RCC 7860 (cell line): ENCODE data around the gene TAX1BP1.
A peak's percentile ranks its signal among the peaks of the same experiment; 100 is the strongest.
"Not testable (repeated sequence)": the region's sequence is repeated elsewhere in the genome, so short reads cannot be mapped to it uniquely, and the experiment has no call there.

ENCODE experiments used
- DNase-seq: peaks from one replicate; pipeline ENCODE4 v3.0.0-alpha.2; 2015; ENCODE audit warnings: low spot score
- FAIRE-seq: peaks from 2 replicates; lab custom pipeline; 2012; peaks lifted over from hg19 to GRCh38; lab: Jason Lieb, UNC

TAX1BP1 gene

GRCh38 chr7:27840760-27841364 is 100.9 kb downstream of the TAX1BP1 start:
- DNase-seq (no peak), FAIRE-seq (no peak)

GRCh38 chr7:27842094-27842692 is 102.2 kb downstream of the TAX1BP1 start:
- DNase-seq (no peak), FAIRE-seq (no peak)

GRCh38 chr7:27842851-27843250 is 102.9 kb downstream of the TAX1BP1 start:
- DNase-seq, result no peak
- FAIRE-seq, result no peak

GRCh38 chr7:27843584-27844305 is 103.8 kb downstream of the TAX1BP1 start:
- no peak for FAIRE-seq
- no peak for DNase-seq

- DNase-seq (no peak), FAIRE-seq (no peak)
Measured at GRCh38 chr7:27846388-27846787, 106.4 kb downstream of the TAX1BP1 start.

GRCh38 chr7:27850531-27850930 is 110.6 kb downstream of the TAX1BP1 start:
- no peak for FAIRE-seq
- no peak for DNase-seq

GRCh38 chr7:27856703-27857485 is 116.9 kb downstream of the TAX1BP1 start:
- DNase-seq, FAIRE-seq: not testable (repeated sequence)

GRCh38 chr7:27860800-27861199 is 120.8 kb downstream of the TAX1BP1 start:
- FAIRE-seq (no peak), DNase-seq (no peak)

GRCh38 chr7:27861747-27862146 is 121.8 kb downstream of the TAX1BP1 start:
- DNase-seq (no peak), FAIRE-seq (no peak)

- FAIRE-seq, result peak; percentile 91
- peak; percentile 90 for DNase-seq
Measured at GRCh38 chr7:27863880-27864279, 123.9 kb downstream of the TAX1BP1 start.

- FAIRE-seq, result no peak
- no peak for DNase-seq
Measured at GRCh38 chr7:27866256-27866655, 126.3 kb downstream of the TAX1BP1 start.

GRCh38 chr7:27866828-27867672 is 127.1 kb downstream of the TAX1BP1 start:
- DNase-seq, result no peak
- FAIRE-seq, result no peak

- FAIRE-seq (peak; percentile 98), DNase-seq (peak; percentile 100)
Measured at GRCh38 chr7:27868131-27868550, 128.2 kb downstream of the TAX1BP1 start.

- no peak for FAIRE-seq
- DNase-seq, result no peak
Measured at GRCh38 chr7:27869056-27869455, 129.1 kb downstream of the TAX1BP1 start.

GRCh38 chr7:27870595-27870994 is 130.6 kb downstream of the TAX1BP1 start:
- FAIRE-seq, result no peak
- no peak for DNase-seq

- no peak for FAIRE-seq
- DNase-seq, result no peak
Measured at GRCh38 chr7:27871086-27871485, 131.1 kb downstream of the TAX1BP1 start.

- FAIRE-seq, result no peak
Measured at GRCh38 chr7:27871866-27872265, 131.9 kb downstream of the TAX1BP1 start.

GRCh38 chr7:27872356-27873275 is 132.7 kb downstream of the TAX1BP1 start:
- FAIRE-seq (no peak), DNase-seq (no peak)

More at GRCh38 chr7:27871866-27872265, 131.9 kb downstream of the TAX1BP1 start:
- no peak for DNase-seq
